Measurements from ENCODE around the gene CDH12.

GRCh38 chr5:22590677-22591268 lies 262.4 kb downstream of the CDH12 start:
- TF ChIP-seq POLR2A (IDR thresholded peaks at IDR 0.05; ENCODE audit: low read depth, low read length) = no peak
- no peak for TF ChIP-seq TAF1 (IDR thresholded peaks at IDR 0.05; ENCODE audit: borderline replicate concordance, low read depth, low read length)
- no peak for TF ChIP-seq POLR2AphosphoS5 (IDR thresholded peaks at IDR 0.05; ENCODE audit: low read depth, low read length)

Data from GM12892 (cell line).